Peyer's patch (tissue), 4 donors: Measurements from ENCODE around the gene SORBS1.

Experiments used
- CTCF ChIP-seq, 6 experiments: fragments of 450-650 bp in 4 of 6; fragments of 200-600 bp in 2 of 6; sonication (generic) in 1 of 6; IDR thresholded peaks; one replicate each; pipeline ENCODE4 v1.5.1; 2017 to 2019; ENCODE audit warnings: antibody characterized with exemption in 6 of 6, mild to moderate bottlenecking in 3 of 6, moderate library complexity in 1 of 6
- POLR2A ChIP-seq, 2 donors: fragments of 450-650 bp; IDR thresholded peaks; one replicate each; pipeline ENCODE4 v1.5.1; 2017; ENCODE audit warnings: antibody characterized with exemption in 2 of 2, mild to moderate bottlenecking in 2 of 2, moderate library complexity in 2 of 2

- TF ChIP-seq CTCF (IDR thresholded peaks at IDR 0.05) (no peak), POLR2A (IDR thresholded peaks at IDR 0.05) (no peak)
Measured at GRCh38 chr10:95525033-95525418, 36.1 kb downstream of the SORBS1 start.
